Measurements from ENCODE around the gene CACNG4.

GRCh38 chr17:67007266-67007665 is 42.8 kb downstream of the CACNG4 start:
- TF ChIP-seq EZH2phosphoT487 (IDR thresholded peaks at IDR 0.05; ENCODE audit: borderline replicate concordance) (no peak), CTCF (conservative IDR thresholded peaks at IDR 0.05; ENCODE audit: low read length) (no peak)
